PC-3 (cell line): Measurements from ENCODE around the gene PRKCG.

ENCODE experiments used
- EZH2 ChIP-seq: fragments of 300-600 bp; sonication (generic); IDR thresholded peaks from one replicate; pipeline ENCODE4 v1.6.1; 2017; ENCODE audit warnings: antibody characterized with exemption, mild to moderate bottlenecking, low read length; ENCODE audit not compliant: unreplicated experiment
- EZH2phosphoT487 ChIP-seq: fragments of 300-600 bp; sonication (generic); IDR thresholded peaks from 2 replicates; pipeline ENCODE4 v1.6.1; 2018; ENCODE audit warnings: mild to moderate bottlenecking, antibody characterized with exemption, low read length, borderline replicate concordance
- TF ChIP-seq, protein P1 (sequence below): fragments of 300-600 bp; sonication (generic); conservative IDR thresholded peaks from 2 replicates; pipeline ENCODE4 v1.5.1; 2017; ENCODE audit warnings: antibody characterized with exemption, low read depth, mild to moderate bottlenecking, low read length

DNA sequence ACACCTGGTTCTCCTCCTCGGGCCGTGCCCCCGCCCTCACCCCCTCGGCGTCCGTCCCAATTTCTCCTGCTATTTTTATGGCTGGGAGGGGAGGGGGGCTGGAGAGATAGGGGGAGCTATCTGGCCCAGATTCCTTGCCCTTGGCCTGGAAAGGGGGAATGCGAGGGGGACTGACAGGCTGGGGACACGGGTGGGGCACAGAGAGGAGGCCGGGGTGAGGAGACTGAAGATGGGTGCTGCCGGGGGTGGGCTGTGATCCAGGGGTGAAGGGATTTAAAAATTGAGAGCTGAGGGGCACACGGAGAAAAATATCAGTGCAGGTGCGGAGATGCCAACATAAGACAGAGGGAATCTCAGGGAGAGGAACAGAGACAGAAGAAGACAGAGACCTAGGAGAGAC lies 2.3 kb downstream of the PRKCG start:
- TF ChIP-seq, protein P1, sequence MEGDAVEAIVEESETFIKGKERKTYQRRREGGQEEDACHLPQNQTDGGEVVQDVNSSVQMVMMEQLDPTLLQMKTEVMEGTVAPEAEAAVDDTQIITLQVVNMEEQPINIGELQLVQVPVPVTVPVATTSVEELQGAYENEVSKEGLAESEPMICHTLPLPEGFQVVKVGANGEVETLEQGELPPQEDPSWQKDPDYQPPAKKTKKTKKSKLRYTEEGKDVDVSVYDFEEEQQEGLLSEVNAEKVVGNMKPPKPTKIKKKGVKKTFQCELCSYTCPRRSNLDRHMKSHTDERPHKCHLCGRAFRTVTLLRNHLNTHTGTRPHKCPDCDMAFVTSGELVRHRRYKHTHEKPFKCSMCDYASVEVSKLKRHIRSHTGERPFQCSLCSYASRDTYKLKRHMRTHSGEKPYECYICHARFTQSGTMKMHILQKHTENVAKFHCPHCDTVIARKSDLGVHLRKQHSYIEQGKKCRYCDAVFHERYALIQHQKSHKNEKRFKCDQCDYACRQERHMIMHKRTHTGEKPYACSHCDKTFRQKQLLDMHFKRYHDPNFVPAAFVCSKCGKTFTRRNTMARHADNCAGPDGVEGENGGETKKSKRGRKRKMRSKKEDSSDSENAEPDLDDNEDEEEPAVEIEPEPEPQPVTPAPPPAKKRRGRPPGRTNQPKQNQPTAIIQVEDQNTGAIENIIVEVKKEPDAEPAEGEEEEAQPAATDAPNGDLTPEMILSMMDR = no peak
- TF ChIP-seq EZH2 (no peak), EZH2phosphoT487 (no peak)
